A172 (cell line): ENCODE data around the gene FSTL5. TPM values are rescaled to one million over a fixed set of nuclear protein-coding genes. Genes with fewer than 3 reads are reported as not detected.

ENCODE experiments used
- DNase-seq: peaks from one replicate; pipeline ENCODE4 v3.0.0-alpha.2; 2015; ENCODE audit warnings: low spot score
- total RNA-seq: library from RNA; depleted of rRNA; stranded (reverse); fragments of >200 nt; shearing (Covaris generic); gene quantifications from 2 replicates; pipeline ENCODE4 v1.2.3, GENCODE V29; 2014

The FSTL5 gene
- total RNA-seq, 1 experiment from 2014 or later = 29.3 TPM

DNA sequence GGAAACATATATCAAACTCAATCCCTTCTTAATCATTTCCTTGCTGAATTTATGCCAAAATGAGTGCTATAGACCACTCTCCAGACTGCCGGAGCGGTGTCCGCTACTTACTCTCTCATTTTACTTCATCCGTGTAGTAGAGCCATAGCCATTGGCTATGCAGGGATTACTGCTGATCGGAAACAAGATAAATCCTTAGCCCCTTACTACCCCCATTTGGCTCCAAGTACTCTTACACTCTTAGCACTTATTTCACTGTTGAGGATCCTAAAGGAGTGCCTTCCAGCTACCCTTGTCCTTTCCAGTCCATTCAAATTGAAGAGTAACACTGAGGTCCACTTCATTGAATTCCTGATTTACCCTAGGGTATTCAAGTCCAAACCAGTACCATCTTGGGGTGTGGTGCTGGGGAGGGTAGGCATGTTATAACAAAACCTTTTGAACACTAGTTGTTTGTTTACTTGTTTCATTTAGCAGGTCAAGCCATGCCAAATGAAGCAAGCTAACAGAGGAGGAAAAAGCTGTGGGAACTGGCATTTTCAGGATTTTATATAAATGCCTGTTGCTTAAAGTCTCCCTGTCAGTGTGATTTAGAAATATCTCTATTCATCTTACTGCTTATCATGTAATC lies 715.1 kb downstream of the FSTL5 start:
- no peak for DNase-seq

DNA sequence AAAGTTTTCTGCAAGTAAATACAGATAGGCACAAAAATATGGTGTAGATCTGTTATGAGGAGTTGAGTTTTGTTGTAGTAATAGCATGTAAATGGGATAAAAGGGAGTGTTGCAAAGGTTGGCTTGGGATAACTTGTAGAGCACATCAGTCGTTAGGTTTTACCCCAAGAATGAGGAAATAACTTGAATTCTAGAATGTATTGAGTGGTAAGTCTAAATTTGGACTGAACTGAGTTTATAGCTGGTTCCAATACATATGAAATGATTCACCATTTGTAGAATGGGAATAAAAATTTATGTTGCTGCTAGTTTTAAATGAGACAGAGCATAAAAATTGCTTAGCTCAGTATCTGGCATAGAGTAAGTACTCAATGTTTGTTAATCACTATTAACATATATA lies 719.2 kb downstream of the FSTL5 start:
- DNase-seq = no peak

DNA sequence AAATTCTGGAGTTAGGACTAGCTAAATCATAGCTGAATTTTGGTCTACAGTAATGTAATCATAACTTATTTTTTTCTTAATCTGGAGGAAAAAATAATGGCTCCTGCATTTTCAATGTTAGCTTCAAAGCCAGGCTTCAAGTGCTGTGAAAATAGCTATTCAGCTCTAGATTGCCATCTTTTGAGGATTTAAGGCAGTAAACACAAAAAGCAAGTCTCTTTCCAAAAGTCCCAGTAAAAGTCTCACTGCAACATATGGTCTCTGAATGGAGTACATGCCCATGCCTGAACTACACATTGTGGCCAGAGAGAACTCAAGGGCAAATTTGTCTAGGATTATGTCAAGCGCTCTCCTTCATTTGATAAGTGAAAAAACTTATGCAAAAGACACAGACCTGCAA lies 720.9 kb downstream of the FSTL5 start:
- no peak for DNase-seq

- DNase-seq = no peak
Measured at GRCh38 chr4:161438096-161438495, 725.7 kb downstream of the FSTL5 start.

- no peak for DNase-seq
Measured at GRCh38 chr4:161428180-161428965, 735.4 kb downstream of the FSTL5 start.

- DNase-seq = peak; percentile 1
Measured at GRCh38 chr4:161419822-161420221, 744.0 kb downstream of the FSTL5 start.

DNA sequence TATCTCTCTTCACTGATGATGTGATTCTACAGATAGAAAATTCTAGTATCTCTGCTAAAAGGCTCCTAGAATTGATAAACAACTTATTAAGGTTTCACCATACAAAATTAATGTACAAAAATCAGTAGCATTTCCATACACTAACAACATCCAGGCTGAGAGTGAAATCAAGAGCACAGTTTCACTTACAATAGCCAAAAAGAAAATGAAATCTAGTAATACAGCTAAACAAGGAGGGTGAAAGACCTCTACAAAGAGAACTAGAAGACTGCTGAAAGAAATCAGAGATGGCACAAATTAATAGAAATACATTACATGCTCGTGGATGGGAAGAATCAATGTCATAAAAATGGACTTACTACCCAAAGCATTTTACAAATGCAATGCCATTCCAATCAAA lies 751.9 kb downstream of the FSTL5 start:
- no peak for DNase-seq

DNA sequence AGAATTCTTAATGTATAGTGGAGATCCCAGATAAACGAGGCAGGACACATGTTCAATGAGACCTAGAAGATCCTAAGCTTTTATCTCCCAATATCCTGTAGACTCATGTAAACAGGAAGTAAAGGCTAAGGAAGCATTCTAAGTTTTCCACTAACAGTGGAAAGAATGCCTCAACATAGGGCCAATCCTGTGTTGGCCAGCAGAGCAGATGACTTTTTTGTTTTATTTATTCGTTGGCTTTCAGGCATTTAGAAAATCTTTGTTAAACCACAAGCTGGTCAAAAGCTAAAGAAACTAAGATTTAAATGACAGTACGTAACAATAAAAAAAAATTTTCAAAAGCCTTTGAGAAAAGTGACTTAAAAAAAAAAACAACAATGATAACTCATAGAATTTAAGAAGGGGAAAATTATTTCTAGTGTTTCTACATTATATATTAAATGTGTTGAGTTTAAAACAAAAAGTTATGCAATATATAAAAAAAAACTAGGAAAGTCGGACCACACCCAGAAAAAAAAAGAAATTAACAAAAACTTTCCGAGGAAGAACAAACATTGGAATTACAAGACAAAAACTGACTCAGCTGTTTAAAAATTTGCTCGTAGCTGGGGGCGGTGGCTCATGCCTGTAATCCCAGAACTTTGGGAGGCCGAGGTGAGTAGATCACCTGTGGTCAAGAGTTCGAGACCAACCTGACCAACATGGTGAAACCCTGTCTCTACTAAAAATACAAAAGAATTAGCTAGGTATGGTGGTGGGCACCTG lies 759.3 kb downstream of the FSTL5 start:
- DNase-seq = peak; percentile 87

GRCh38 chr4:161403781-161404180 lies 760.0 kb downstream of the FSTL5 start:
- DNase-seq = peak; percentile 13

GRCh38 chr4:161393602-161394001 lies 770.2 kb downstream of the FSTL5 start:
- DNase-seq = no peak

GRCh38 chr4:161382655-161383054 lies 781.1 kb downstream of the FSTL5 start:
- no peak for DNase-seq

GRCh38 chr4:161376275-161376674 lies 787.5 kb downstream of the FSTL5 start:
- no peak for DNase-seq

GRCh38 chr4:161364681-161365080 lies 799.1 kb downstream of the FSTL5 start:
- no peak for DNase-seq

DNA sequence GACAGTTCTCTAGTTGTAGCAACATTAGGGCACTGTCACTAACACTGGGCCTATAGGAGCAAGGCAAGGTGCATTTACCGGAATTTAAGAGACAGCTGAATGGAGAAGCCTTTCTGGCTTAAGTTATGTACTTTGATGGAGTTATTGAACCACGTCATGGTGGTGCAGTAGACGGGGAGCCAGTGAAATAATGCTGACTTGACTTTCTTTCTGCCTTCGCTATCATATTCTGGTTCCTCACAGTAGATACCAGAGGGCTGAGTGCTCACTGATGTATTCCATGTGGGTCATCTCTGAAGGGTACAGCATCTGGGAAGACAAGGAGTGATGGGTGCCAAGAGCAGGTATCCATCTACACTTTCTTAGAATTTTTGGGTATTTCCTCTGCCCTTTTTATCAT lies 802.8 kb downstream of the FSTL5 start:
- DNase-seq = no peak

- no peak for DNase-seq
Measured at GRCh38 chr4:161359491-161359890, 804.3 kb downstream of the FSTL5 start.

GRCh38 chr4:161356351-161356750 lies 807.4 kb downstream of the FSTL5 start:
- no peak for DNase-seq

DNA sequence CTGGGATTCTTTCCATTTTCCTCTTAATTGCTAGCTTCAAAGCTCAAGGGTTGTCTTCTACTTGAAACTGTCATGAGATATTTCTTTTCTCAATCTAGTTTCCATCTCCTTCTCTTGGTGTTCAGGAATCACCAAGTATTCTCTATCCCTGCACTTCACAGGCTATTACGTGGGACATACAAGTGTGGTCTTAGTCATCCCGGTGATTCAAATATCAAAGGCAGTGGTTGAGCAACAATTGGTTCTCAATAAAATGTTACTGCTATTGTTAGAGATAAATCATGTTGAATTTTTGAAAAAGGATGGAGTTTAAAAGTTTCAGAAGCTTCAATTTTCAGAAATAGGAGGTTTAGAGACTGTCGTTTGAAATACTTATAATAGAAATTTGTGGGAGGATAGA lies 812.9 kb downstream of the FSTL5 start:
- no peak for DNase-seq

DNA sequence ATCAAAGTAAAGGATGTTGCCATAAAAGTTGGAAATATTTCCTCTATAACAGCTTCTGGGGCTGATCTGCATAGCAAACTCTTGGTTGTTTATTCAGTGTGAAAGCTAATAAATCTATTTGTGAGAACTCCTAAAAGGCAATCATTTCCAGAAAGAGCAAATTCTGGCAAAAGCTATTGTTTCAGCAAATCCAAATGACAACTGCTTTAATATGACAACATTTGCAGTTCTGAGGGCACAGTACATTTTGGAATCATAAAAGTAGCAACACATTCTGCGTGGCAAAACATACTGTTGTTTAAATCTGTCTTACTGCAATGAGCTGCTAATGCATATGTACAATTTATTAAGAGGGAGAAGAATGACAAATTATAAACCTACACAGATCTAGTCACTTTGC lies 818.1 kb downstream of the FSTL5 start:
- no peak for DNase-seq

- no peak for DNase-seq
Measured at GRCh38 chr4:161343569-161343950, 820.2 kb downstream of the FSTL5 start.

GRCh38 chr4:161342881-161343568 lies 820.8 kb downstream of the FSTL5 start:
- no peak for DNase-seq

DNA sequence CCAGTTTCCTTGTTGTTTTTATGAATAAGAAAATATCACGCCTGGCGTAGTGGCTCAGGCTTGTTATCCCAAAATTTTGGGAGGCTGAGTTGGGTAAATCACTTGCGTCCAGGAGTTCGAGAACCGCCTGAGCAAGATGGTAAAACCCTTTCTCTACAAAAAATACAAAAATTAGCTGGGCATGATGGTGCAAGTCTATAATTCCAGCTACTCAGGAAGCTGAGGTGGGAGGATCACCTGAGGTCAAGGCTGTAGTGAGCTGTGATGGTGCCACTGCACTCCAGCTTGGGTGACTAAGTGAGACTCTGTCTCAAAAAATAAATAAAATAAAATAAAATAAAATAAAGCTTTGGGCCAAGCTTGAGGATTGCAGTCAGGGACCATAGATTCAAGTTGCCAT lies 827.2 kb downstream of the FSTL5 start:
- no peak for DNase-seq

- no peak for DNase-seq
Measured at GRCh38 chr4:161336016-161336530, 827.7 kb downstream of the FSTL5 start.
